ENCODE results near the gene IP6K3.

IP6K3 gene

GRCh38 chr6:33673851-33674250 is 72.9 kb downstream of the IP6K3 start:
- H2AFZ ChIP-seq (ENCODE audit: low read depth) = no peak overlapping the region
- no peak overlapping the region for H3K9ac ChIP-seq
- H4K20me1 ChIP-seq (ENCODE audit: insufficient read depth) = no peaks in the 10 kb centered on the region
- H3K36me3 ChIP-seq (ENCODE audit: insufficient read depth) = no peaks in the 10 kb centered on the region
- no peak overlapping the region for H3K4me3 ChIP-seq (IDR thresholded peaks at IDR 0.05; ENCODE audit: insufficient read depth, low read depth, low read length)
- no peak for TF ChIP-seq CTCF (conservative IDR thresholded peaks at IDR 0.05; ENCODE audit: low read depth, low read length)
- no peak overlapping the region for H3K27ac ChIP-seq
- H3K79me2 ChIP-seq (ENCODE audit: insufficient read depth, low read depth) = no peaks in the 10 kb centered on the region
- no peak overlapping the region for H3K4me2 ChIP-seq
- H3K27me3 ChIP-seq (ENCODE audit: insufficient read depth, low read depth) = no peaks in the 10 kb centered on the region
- no peaks in the 10 kb centered on the region for H3K4me1 ChIP-seq (ENCODE audit: low read depth, poor library complexity, severe bottlenecking)

GRCh38 chr6:33672808-33673207 is 73.9 kb downstream of the IP6K3 start:
- H3K4me3 ChIP-seq (IDR thresholded peaks at IDR 0.05; ENCODE audit: insufficient read depth, low read depth, low read length) = no peak overlapping the region
- H3K27ac ChIP-seq = no peak overlapping the region
- H3K27me3 ChIP-seq (ENCODE audit: insufficient read depth, low read depth) = no peaks in the 10 kb centered on the region
- TF ChIP-seq CTCF (conservative IDR thresholded peaks at IDR 0.05; ENCODE audit: low read depth, low read length) = no peak
- no peak overlapping the region for H3K9ac ChIP-seq
- H2AFZ ChIP-seq (ENCODE audit: low read depth) = no peak overlapping the region
- H3K4me1 ChIP-seq (ENCODE audit: low read depth, poor library complexity, severe bottlenecking) = no peaks in the 10 kb centered on the region
- H3K36me3 ChIP-seq (ENCODE audit: insufficient read depth) = no peaks in the 10 kb centered on the region
- H3K79me2 ChIP-seq (ENCODE audit: insufficient read depth, low read depth) = no peaks in the 10 kb centered on the region
- no peaks in the 10 kb centered on the region for H4K20me1 ChIP-seq (ENCODE audit: insufficient read depth)
- H3K4me2 ChIP-seq = no peak overlapping the region

- Histone ChIP-seq H3K36me3 (ENCODE audit: insufficient read depth) (no peaks in the 10 kb centered on the region), H3K4me1 (ENCODE audit: low read depth, poor library complexity, severe bottlenecking) (no peaks in the 10 kb centered on the region), H3K79me2 (ENCODE audit: insufficient read depth, low read depth) (no peaks in the 10 kb centered on the region), H3K9ac (no peak overlapping the region), H3K4me3 (IDR thresholded peaks at IDR 0.05; ENCODE audit: insufficient read depth, low read depth, low read length) (no peak overlapping the region), H3K27ac (no peak overlapping the region), H3K4me2 (no peak overlapping the region), H2AFZ (ENCODE audit: low read depth) (no peak overlapping the region), H3K27me3 (ENCODE audit: insufficient read depth, low read depth) (no peaks in the 10 kb centered on the region), H4K20me1 (ENCODE audit: insufficient read depth) (no peaks in the 10 kb centered on the region)
- no peak for TF ChIP-seq CTCF (conservative IDR thresholded peaks at IDR 0.05; ENCODE audit: low read depth, low read length)
These were observed 75.0 kb downstream of the IP6K3 start for GRCh38 chr6:33671744-33672072.
